ENCODE data around the gene MYOZ2. TPM values are rescaled to one million over a fixed set of nuclear protein-coding genes. Genes with fewer than 3 reads are reported as not detected.

Gene MYOZ2
- total and polyA plus RNA-seq, 2 of the 13 experiments (the other 11 are each of a cell fraction or from before 2014, with no cell fraction given) = 0.03 TPM; not detected in 1

GRCh38 chr4:119212234-119212963 lies 76.8 kb downstream of the MYOZ2 start, which contains the start of gene USP53 (continued):
- TF ChIP-seq FLYWCH1 (CRISPR knock-in tag; IDR thresholded peaks at IDR 0.05) = no peak
- peak; percentile 94 for TF ChIP-seq CHD2 (IDR thresholded peaks at IDR 0.05; ENCODE audit: low read depth, low read length)
- TF ChIP-seq PLSCR1 (CRISPR knock-in tag; IDR thresholded peaks at IDR 0.05; ENCODE audit: borderline replicate concordance) = no peak
- TF ChIP-seq SAP130 (CRISPR knock-in tag; IDR thresholded peaks at IDR 0.05; ENCODE audit: low read depth) = peak; percentile 64
- TF ChIP-seq GFI1 (CRISPR knock-in tag; IDR thresholded peaks at IDR 0.05; ENCODE audit: borderline replicate concordance) = no peak
- TF ChIP-seq KLF9 (CRISPR knock-in tag; IDR thresholded peaks at IDR 0.05; ENCODE audit: low read depth) = 0 out of 2 replicates have a peak, but pooled peaks have one; percentile 62
- TF ChIP-seq ZNF205 (CRISPR knock-in tag; IDR thresholded peaks at IDR 0.05) = no peak
- TF ChIP-seq ZNF609 (CRISPR knock-in tag; IDR thresholded peaks at IDR 0.05; ENCODE audit: borderline replicate concordance) = no peak
- no peak for TF ChIP-seq STAG1 (CRISPR knock-in tag; IDR thresholded peaks at IDR 0.05)
- TF ChIP-seq AHDC1 (CRISPR knock-in tag; IDR thresholded peaks at IDR 0.05; ENCODE audit: borderline replicate concordance) = no peak; the same call in 1 of the 2 replicates
- no peak for TF ChIP-seq MEIS2 (CRISPR knock-in tag; IDR thresholded peaks at IDR 0.05)
- TF ChIP-seq SRF (IDR thresholded peaks at IDR 0.05; ENCODE audit: low read depth, low read length) = no peak
- TF ChIP-seq ARNTL (CRISPR knock-in tag; IDR thresholded peaks at IDR 0.05) = peak; percentile 26
- TF ChIP-seq HNRNPL (IDR thresholded peaks at IDR 0.05; ENCODE audit: low read depth, low read length) = no peak
- no peak for TF ChIP-seq PBX2 (CRISPR knock-in tag; IDR thresholded peaks at IDR 0.05)
- no peak for TF ChIP-seq ZNF337 (CRISPR knock-in tag; IDR thresholded peaks at IDR 0.05; ENCODE audit: borderline replicate concordance, low read depth)

Measured in HepG2 (cell line).